Upper lobe of left lung (tissue), 6 donors: Measurements from ENCODE around the gene SERPINH1. TPM values are rescaled to one million over a fixed set of nuclear protein-coding genes. Genes with fewer than 3 reads are reported as not detected.
"Not testable (repeated sequence)": the region's sequence is repeated elsewhere in the genome, so short reads cannot be mapped to it uniquely, and the experiment has no call there.

Experiments used
- ATAC-seq, 2 donors: fragments of 200-7000 bp; cut with Tn5 transposase; one replicate each; pipeline ENCODE4 v1.9.1; 2022; ENCODE audit warnings: mild to moderate bottlenecking in 2 of 2, moderate library complexity in 2 of 2; ENCODE audit not compliant: low FRiP score in 2 of 2
- DNase-seq, 2 donors: peaks; one replicate each; pipeline ENCODE4 v3.0.0-alpha.2; 2019 to 2020
- H3K27ac ChIP-seq, 4 donors: fragments of 200-600 bp; sonication (generic); one replicate each; pipeline ENCODE4 v1.5.1; 2016 to 2019
- H3K27me3 ChIP-seq, 4 donors: fragments of 200-600 bp; sonication (generic); one replicate each; pipeline ENCODE4 v1.5.1; 2017 to 2019
- H3K36me3 ChIP-seq, 4 donors: fragments of 200-600 bp; sonication (generic); one replicate each; pipeline ENCODE4 v1.5.1; 2016 to 2019
- H3K4me1 ChIP-seq, 4 donors: fragments of 200-600 bp; sonication (generic); one replicate each; pipeline ENCODE4 v1.5.1; 2018 to 2019
- H3K4me3 ChIP-seq, 4 donors: fragments of 200-600 bp; sonication (generic); one replicate each; pipeline ENCODE4 v1.5.1; 2017 to 2019; ENCODE audit warnings: mild to moderate bottlenecking in 2 of 4, moderate library complexity in 1 of 4
- H3K9me3 ChIP-seq, 4 donors: fragments of 200-600 bp; sonication (generic); one replicate each; pipeline ENCODE4 v1.5.1; 2018 to 2019
- CTCF ChIP-seq, 6 experiments: fragments of 450-650 bp in 4 of 6; fragments of 200-600 bp in 2 of 6; sonication (generic) in 2 of 6; IDR thresholded peaks; one replicate each; pipeline ENCODE4 v1.5.1; 2016 to 2019; ENCODE audit warnings: antibody characterized with exemption in 6 of 6
- EP300 ChIP-seq, 4 donors: sonication (generic); formaldehyde crosslinking; IDR thresholded peaks; one replicate each; pipeline ENCODE4 v1.5.1; 2017; ENCODE audit warnings: antibody characterized with exemption in 4 of 4, control low read depth in 2 of 4
- POLR2A ChIP-seq, 4 donors: fragments of 450-650 bp; IDR thresholded peaks; one replicate each; pipeline ENCODE4 v1.5.1; 2016 to 2017; ENCODE audit warnings: antibody characterized with exemption in 4 of 4, mild to moderate bottlenecking in 2 of 4
- POLR2AphosphoS5 ChIP-seq, 2 donors: sonication (generic); formaldehyde crosslinking; IDR thresholded peaks; one replicate each; pipeline ENCODE4 v1.5.1; 2017; ENCODE audit warnings: antibody characterized with exemption in 2 of 2
- WGBS, 2 donors: methylation state at CpG; one replicate each; pipeline ENCODE4 v1.1.5; 2017 to 2018; 5-methylcytosine and 5-hydroxymethylcytosine counted together
- total RNA-seq, 6 donors: library from RNA; depleted of rRNA in 4 of 6; stranded (reverse); fragments of >200 nt in 4 of 6; gene quantifications; one replicate each; pipeline versions ENCODE4 v1.1.0 to v1.2.1, GENCODE V29; 2016 to 2021
- donor health status: DM: no; HTN: no; CAD: no; lungs with moderate emphysema.
- donor health status: DM: no; HTN: yes; CAD: no; lungs with severe emphysema.

The SERPINH1 gene
- total RNA-seq, 6 donors from 2014 or later, result 95.9 to 266 (median 145) TPM

- TF ChIP-seq EP300 (IDR thresholded peaks at IDR 0.05) (no peak), CTCF (IDR thresholded peaks at IDR 0.05) (peak in 5 of 6 experiments; percentile 37 to 78 (median 48)), POLR2AphosphoS5 (IDR thresholded peaks at IDR 0.05) (peak in 1 of 2 donors; percentile 30), POLR2A (IDR thresholded peaks at IDR 0.05) (peak in 3 of 4 donors; percentile 38 to 92 (median 55))
- ATAC-seq (peak; percentile 82 to 91), DNase-seq (peak; percentile 52 to 92)
- H3K36me3 ChIP-seq, result no peaks in the 10 kb centered on the region
- H3K4me1 ChIP-seq, result peaks cover 16 to 34% (median 19%) of the 10 kb centered on the region in 4 donors
- 2 to 3% methylated on average over 17 to 36 of the region's 68 CpGs for WGBS, 2 donors
- peak overlapping the region; percentile 83 to 100 (median 92) for H3K27ac ChIP-seq
- no peaks in the 10 kb centered on the region for H3K9me3 ChIP-seq
- H3K4me3 ChIP-seq, result peak overlapping the region; percentile 50 to 80 (median 66)
- H3K27me3 ChIP-seq, result peaks cover 0 to 4% (median 0%) of the 10 kb centered on the region in 4 donors
Measured at GRCh38 chr11:75582895-75583717, 21.1 kb downstream of the SERPINH1 start.

GRCh38 chr11:75583718-75584658 lies 21.9 kb downstream of the SERPINH1 start:
- no peaks in the 10 kb centered on the region for H3K36me3 ChIP-seq
- DNase-seq (peak; percentile 77 to 86), ATAC-seq (peak; percentile 73 to 83)
- peak overlapping the region; percentile 50 to 80 (median 66) for H3K4me3 ChIP-seq
- WGBS, 2 donors, result 28 to 31% methylated on average over 39 to 41 of the region's 42 CpGs
- peaks cover 16 to 34% (median 19%) of the 10 kb centered on the region in 4 donors for H3K4me1 ChIP-seq
- no peaks in the 10 kb centered on the region for H3K9me3 ChIP-seq
- H3K27me3 ChIP-seq, result peaks cover 0 to 4% (median 0%) of the 10 kb centered on the region in 4 donors
- peak overlapping the region; percentile 83 to 100 (median 92) for H3K27ac ChIP-seq
- TF ChIP-seq POLR2A (IDR thresholded peaks at IDR 0.05) (no peak), POLR2AphosphoS5 (IDR thresholded peaks at IDR 0.05) (peak in 1 of 2 donors; percentile 33)

GRCh38 chr11:75584659-75585292 lies 22.7 kb downstream of the SERPINH1 start:
- H3K36me3 ChIP-seq, H3K9me3 ChIP-seq, DNase-seq, ATAC-seq, H3K4me3 ChIP-seq, H3K27me3 ChIP-seq: not testable (repeated sequence)
- Histone ChIP-seq H3K27ac (peak overlapping the region in 3 of 4 donors; percentile 90 to 100 (median 93)), H3K4me1 (peaks cover 16 to 34% (median 19%) of the 10 kb centered on the region in 4 donors)
- 89 to 93% methylated on average over 12 of the region's 12 CpGs for WGBS, 2 donors

- WGBS, 2 donors, result 53 to 67% methylated on average over 6 to 8 of the region's 8 CpGs
- no peaks in the 10 kb centered on the region for H3K36me3 ChIP-seq
- H3K27ac ChIP-seq, result peak overlapping the region in 2 of 4 donors; percentile 93 to 100
- no peak for DNase-seq
- TF ChIP-seq POLR2A (IDR thresholded peaks at IDR 0.05) (no peak), EP300 (IDR thresholded peaks at IDR 0.05) (no peak), POLR2AphosphoS5 (IDR thresholded peaks at IDR 0.05) (no peak), CTCF (IDR thresholded peaks at IDR 0.05) (no peak)
- H3K4me3 ChIP-seq, result no peak overlapping the region
- H3K9me3 ChIP-seq, result no peaks in the 10 kb centered on the region
- H3K4me1 ChIP-seq, result peaks cover 16 to 34% (median 19%) of the 10 kb centered on the region in 4 donors
- H3K27me3 ChIP-seq, result peaks cover 0 to 4% (median 0%) of the 10 kb centered on the region in 4 donors
- ATAC-seq, result no peak
Measured at GRCh38 chr11:75585293-75585670, 23.2 kb downstream of the SERPINH1 start.

- peaks cover 16 to 34% (median 19%) of the 10 kb centered on the region in 4 donors for H3K4me1 ChIP-seq
- no peaks in the 10 kb centered on the region for H3K36me3 ChIP-seq
- H3K4me3 ChIP-seq, result no peak overlapping the region
- no peak for ATAC-seq
- H3K27me3 ChIP-seq, result peaks cover 0 to 4% (median 0%) of the 10 kb centered on the region in 4 donors
- no peaks in the 10 kb centered on the region for H3K9me3 ChIP-seq
- TF ChIP-seq CTCF (IDR thresholded peaks at IDR 0.05) (no peak), EP300 (IDR thresholded peaks at IDR 0.05) (no peak), POLR2AphosphoS5 (IDR thresholded peaks at IDR 0.05) (no peak), POLR2A (IDR thresholded peaks at IDR 0.05) (no peak)
- DNase-seq, result no peak
- H3K27ac ChIP-seq, result no peak overlapping the region
- 94 to 95% methylated on average over 3 of the region's 3 CpGs for WGBS, 2 donors
Measured at GRCh38 chr11:75586395-75586794, 24.3 kb downstream of the SERPINH1 start.
